ENCODE measurements around the gene CCDC138.

Gene CCDC138

GRCh38 chr2:108829578-108830310, 43.2 kb downstream of the CCDC138 start:
- no peak for DNase-seq

GRCh38 chr2:108833219-108833618, 46.6 kb downstream of the CCDC138 start:
- no peak for DNase-seq

GRCh38 chr2:108834620-108835019, 48.0 kb downstream of the CCDC138 start:
- no peak for DNase-seq

GRCh38 chr2:108835040-108835439, 48.5 kb downstream of the CCDC138 start:
- no peak for DNase-seq

- no peak for DNase-seq
Observed at GRCh38 chr2:108837198-108837597, 50.6 kb downstream of the CCDC138 start.

- no peak for DNase-seq
Observed at GRCh38 chr2:108841506-108841905, 54.9 kb downstream of the CCDC138 start.

- DNase-seq, result no peak
Observed at GRCh38 chr2:108845923-108846322, 59.4 kb downstream of the CCDC138 start.

GRCh38 chr2:108847000-108847399, 60.4 kb downstream of the CCDC138 start:
- DNase-seq, result no peak

- DNase-seq, result no peak
Observed at GRCh38 chr2:108852375-108852774, 65.8 kb downstream of the CCDC138 start.

- DNase-seq, result no peak
Observed at GRCh38 chr2:108853421-108853820, 66.8 kb downstream of the CCDC138 start.

GRCh38 chr2:108854484-108854883, 67.9 kb downstream of the CCDC138 start:
- DNase-seq, result no peak

- no peak for DNase-seq
Observed at GRCh38 chr2:108855194-108855593, 68.6 kb downstream of the CCDC138 start.

- DNase-seq, result no peak
Observed at GRCh38 chr2:108858894-108859293, 72.3 kb downstream of the CCDC138 start.

GRCh38 chr2:108866041-108866440, 79.5 kb downstream of the CCDC138 start:
- no peak for DNase-seq

- DNase-seq, result no peak
Observed at GRCh38 chr2:108868911-108869310, 82.3 kb downstream of the CCDC138 start.

- DNase-seq, result no peak
Observed at GRCh38 chr2:108869542-108869941, 83.0 kb downstream of the CCDC138 start.

GRCh38 chr2:108870069-108870644, 83.6 kb downstream of the CCDC138 start:
- DNase-seq, result no peak

GRCh38 chr2:108877506-108877905, 90.9 kb downstream of the CCDC138 start:
- no peak for DNase-seq

GRCh38 chr2:108878276-108878675, 91.7 kb downstream of the CCDC138 start:
- DNase-seq, result no peak

GRCh38 chr2:108884619-108885018, 98.0 kb downstream of the CCDC138 start:
- DNase-seq, result no peak

GRCh38 chr2:108889907-108890306, 103.3 kb downstream of the CCDC138 start:
- DNase-seq, result no peak

- DNase-seq, result no peak
Observed at GRCh38 chr2:108893277-108893676, 106.7 kb downstream of the CCDC138 start.

- DNase-seq, result no peak
Observed at GRCh38 chr2:108894766-108895165, 108.2 kb downstream of the CCDC138 start.

- DNase-seq, result no peak
Observed at GRCh38 chr2:108895188-108895587, 108.6 kb downstream of the CCDC138 start.

GRCh38 chr2:108896741-108897140, 110.2 kb downstream of the CCDC138 start:
- no peak for DNase-seq

All from stimulated activated CD4-positive, alpha-beta T cell treated with anti-CD3 and anti-CD28 coated beads, Interleukin-12 subunit alpha, Interleukin-12 subunit beta, amount 100 ng/mL, for 4 hours (primary cell).